GM12875 (cell line): ENCODE measurements around the gene PPFIBP2.

ENCODE experiments used
- H3K4me3 ChIP-seq: one replicate; pipeline ENCODE4 v1.5.1; 2011; ENCODE audit warnings: low read depth, low read length, control low read depth
- TF ChIP-seq, protein P1 (sequence below): IDR thresholded peaks from 2 replicates; pipeline ENCODE4 v1.5.1; 2011; ENCODE audit warnings: low read depth, mild to moderate bottlenecking, control low read depth, inconsistent platforms, low read length, moderate library complexity, borderline replicate concordance; ENCODE audit not compliant: insufficient read depth

The PPFIBP2 gene

DNA sequence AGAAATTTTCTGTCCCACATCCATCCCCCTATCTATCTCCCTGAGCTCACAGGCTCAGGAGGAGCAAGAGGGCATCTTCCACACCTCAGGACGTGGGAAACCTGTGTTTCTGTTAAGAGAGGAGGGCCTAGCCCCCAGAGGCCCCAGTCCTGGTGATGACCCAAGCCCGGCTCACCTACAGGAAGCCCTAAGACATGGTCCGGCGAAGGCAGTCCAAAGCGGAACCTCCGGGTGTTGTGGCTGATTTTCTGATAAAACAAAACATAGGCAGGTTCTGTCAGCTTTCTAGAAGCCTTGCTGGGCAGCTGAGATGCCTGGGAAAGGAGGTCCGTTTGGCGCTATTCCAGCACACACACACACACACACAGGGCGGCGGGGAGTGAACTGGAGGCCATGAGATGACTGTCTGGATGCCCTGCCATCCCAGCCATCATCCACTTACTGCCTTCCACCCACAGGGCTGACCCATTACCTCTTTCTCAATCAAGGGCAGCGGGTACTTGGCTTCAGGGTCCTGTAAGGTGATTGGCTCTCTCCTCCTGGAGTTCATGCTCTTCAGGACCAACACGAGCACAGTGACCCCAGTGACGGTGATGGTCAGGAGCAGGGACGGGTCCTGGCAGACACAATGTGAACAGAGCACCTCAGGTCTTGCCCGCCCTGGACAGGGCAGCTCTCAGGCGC lies 158.6 kb downstream of the PPFIBP2 start:
- TF ChIP-seq, protein P1, sequence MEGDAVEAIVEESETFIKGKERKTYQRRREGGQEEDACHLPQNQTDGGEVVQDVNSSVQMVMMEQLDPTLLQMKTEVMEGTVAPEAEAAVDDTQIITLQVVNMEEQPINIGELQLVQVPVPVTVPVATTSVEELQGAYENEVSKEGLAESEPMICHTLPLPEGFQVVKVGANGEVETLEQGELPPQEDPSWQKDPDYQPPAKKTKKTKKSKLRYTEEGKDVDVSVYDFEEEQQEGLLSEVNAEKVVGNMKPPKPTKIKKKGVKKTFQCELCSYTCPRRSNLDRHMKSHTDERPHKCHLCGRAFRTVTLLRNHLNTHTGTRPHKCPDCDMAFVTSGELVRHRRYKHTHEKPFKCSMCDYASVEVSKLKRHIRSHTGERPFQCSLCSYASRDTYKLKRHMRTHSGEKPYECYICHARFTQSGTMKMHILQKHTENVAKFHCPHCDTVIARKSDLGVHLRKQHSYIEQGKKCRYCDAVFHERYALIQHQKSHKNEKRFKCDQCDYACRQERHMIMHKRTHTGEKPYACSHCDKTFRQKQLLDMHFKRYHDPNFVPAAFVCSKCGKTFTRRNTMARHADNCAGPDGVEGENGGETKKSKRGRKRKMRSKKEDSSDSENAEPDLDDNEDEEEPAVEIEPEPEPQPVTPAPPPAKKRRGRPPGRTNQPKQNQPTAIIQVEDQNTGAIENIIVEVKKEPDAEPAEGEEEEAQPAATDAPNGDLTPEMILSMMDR, result no peak
- H3K4me3 ChIP-seq, result no peak overlapping the region

DNA sequence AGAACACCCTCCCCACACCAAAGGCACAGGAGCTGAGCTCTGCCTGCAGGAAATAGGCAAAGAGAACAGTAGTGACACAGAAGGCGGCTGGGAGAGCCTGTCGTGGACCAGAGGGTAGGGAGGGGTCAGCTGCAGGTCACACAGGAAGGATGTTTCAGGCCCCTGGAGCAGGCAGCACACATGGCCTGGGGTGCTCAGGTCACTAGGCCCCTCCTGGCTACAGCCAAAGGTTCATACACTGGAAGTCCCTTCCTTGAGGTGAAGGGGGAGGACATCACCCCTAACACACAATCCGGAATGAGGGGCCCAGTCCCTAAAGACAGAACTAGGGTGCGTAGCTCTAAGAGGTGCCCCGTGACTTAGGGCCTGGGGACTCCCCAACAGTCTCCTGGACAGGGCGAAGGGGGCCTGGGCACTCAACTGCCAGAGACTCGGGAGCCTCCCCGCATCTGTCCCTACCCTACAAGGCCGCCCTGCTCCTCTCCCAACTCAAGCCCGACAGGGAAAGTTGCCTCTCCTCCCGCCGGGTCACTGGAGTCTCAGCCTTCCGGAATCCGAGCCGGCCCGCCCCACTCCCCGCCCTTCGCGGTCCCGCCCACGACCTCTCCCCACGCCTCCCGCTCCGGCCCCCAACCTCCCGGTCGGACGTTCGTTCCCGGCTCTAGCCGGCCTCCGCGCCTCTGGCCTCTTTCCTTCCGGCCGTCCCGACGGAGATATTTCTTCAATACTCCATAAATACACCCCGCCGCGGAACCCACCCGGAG lies 159.3 kb downstream of the PPFIBP2 start, which contains the start of gene CYB5R2:
TSS of gene CYB5R2 (minus strand) at position 541 of the 764 bp plus-strand sequence. CDS start 675 bp downstream, outside the sequence.
- peak within 1 kb of the TSS; percentile 48 for H3K4me3 ChIP-seq
- TF ChIP-seq, protein P1, result no peak

DNA sequence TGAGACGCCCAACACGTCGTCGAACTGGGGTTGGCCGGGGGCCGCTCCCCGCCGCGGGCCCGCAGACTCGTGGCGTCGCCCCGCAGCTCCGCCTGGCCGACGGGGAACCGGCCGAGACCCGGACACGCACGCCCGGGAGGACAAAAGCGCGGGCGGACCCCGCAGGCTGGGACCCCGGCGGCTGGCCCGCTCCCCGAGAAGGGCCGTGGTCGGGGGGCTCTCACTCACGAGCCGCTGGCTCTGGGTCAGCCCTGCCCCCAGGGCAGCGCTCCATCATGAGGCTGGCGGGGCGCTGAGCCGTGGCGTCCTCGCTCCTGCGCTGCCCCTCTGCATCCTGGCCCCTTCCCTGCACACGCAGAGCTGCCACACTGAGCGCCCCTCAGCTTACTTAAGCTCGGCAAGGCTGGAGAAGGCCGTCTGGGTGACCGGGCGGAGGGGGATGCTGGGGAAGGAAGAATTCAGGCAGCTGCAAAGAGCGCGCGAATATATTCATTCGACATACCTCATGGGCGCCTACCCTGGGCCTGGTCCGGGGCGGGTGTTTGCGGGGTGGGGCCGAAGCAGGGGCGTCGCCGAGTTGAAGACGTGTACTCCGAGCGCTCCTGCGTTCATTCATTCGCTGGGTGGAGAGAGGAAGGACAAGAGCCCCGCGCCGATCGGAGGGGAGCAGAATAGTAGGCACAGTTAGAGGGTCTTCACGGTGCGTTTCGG lies 160.1 kb downstream of the PPFIBP2 start:
- peak overlapping the region; percentile 48 for H3K4me3 ChIP-seq
- TF ChIP-seq, protein P1, result no peak

DNA sequence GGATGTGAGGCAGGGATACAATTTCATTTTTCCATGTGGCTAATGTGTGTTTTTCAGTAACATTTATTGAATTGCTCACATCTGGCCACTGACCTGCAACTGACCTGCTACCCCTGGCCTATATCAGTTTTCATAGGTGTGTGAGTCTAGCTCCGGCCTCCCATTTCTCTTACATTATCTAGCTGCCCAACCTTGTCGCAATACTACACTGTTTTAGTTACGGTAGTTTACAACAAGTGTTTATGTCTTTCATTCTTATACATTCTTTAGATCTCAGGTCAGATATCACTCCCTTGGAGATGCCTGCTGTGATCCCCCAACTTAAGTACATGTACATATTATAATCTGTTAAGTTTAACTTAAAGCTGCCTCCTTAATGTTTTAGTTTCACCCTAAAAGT lies 161.8 kb downstream of the PPFIBP2 start:
- no peak overlapping the region for H3K4me3 ChIP-seq
- TF ChIP-seq, protein P1, result no peak

DNA sequence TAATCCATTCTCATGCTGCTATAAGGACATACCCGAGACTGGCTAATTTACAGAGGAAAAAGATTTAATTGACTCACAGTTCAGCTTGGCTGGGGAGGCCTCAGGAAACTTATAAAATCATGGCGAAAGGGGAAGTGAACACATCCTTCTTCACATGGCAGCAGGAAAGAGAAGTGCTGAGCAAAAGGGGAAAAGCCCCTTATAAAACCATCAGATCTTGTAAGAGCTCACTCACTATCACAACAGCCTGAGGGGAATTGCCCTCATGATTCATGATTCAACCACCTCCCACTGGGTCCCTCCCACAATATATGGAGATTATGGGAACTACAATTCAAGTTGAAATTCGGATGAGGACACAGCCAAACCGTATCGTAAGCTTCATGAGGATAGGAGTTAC lies 163.3 kb downstream of the PPFIBP2 start:
- H3K4me3 ChIP-seq, result no peak overlapping the region
- TF ChIP-seq, protein P1, result no peak

DNA sequence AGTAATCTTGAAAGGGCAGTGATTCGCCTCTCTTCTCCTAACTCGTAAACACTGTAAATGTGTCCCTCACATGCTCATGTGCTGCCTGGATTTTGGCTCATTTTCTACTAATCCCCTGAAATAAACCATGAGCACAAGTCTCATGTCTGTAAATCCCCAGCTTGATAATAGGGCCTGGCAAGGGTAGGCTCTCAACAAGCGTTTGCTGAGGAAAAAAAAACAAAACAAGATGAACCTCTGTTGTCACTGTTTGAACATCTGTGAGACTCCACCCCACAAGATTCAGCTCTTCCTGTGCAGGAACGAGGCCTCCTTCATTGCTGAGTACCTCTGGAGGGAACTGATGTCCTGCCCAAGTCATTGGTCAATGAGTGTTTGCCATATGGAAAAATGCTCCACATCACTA lies 164.0 kb downstream of the PPFIBP2 start:
- no peak overlapping the region for H3K4me3 ChIP-seq
- TF ChIP-seq, protein P1, result no peak
